Activated gamma-delta T cell treated with Interleukin-2 at 50 U/mL for 16 hours (primary cell): ENCODE measurements around the gene IL11RA.

ENCODE experiments used
- DNase-seq: peaks from one replicate; pipeline ENCODE4 v3.0.0-alpha.2; 2020

Gene IL11RA

GRCh38 chr9:34651876-34652601 lies at the start of gene IL11RA:
TSS of gene IL11RA (plus strand) at chr9:34652185. CDS start at chr9:34655218, 3,033 bp downstream.
- no peak for DNase-seq

GRCh38 chr9:34603610-34604231 lies 48.3 kb upstream of the IL11RA start:
- DNase-seq = peak; percentile 79

GRCh38 chr9:34606190-34606589 lies 45.8 kb upstream of the IL11RA start:
- DNase-seq = no peak

GRCh38 chr9:34606905-34607304 lies 45.1 kb upstream of the IL11RA start:
- DNase-seq = no peak

GRCh38 chr9:34607331-34607730 lies 44.7 kb upstream of the IL11RA start:
- no peak for DNase-seq

GRCh38 chr9:34610434-34611206 lies 41.4 kb upstream of the IL11RA start:
- no peak for DNase-seq

- no peak for DNase-seq
Observed at GRCh38 chr9:34611251-34611810, 40.7 kb upstream of the IL11RA start.

- DNase-seq = peak; percentile 81
Observed at GRCh38 chr9:34611811-34612787, 39.9 kb upstream of the IL11RA start, which contains the start of gene RPP25L. TSS of gene RPP25L (minus strand) at chr9:34612097. CDS start at chr9:34611296, 801 bp downstream.

GRCh38 chr9:34612788-34613390 lies 39.1 kb upstream of the IL11RA start:
- peak; percentile 72 for DNase-seq

- DNase-seq = no peak
Observed at GRCh38 chr9:34615132-34615531, 36.9 kb upstream of the IL11RA start.

GRCh38 chr9:34620061-34620994 lies 31.7 kb upstream of the IL11RA start, which contains the start of gene DCTN3:
TSS of gene DCTN3 (minus strand) at chr9:34620495. CDS start at chr9:34620464, 31 bp downstream.
- peak; percentile 89 for DNase-seq

- no peak for DNase-seq
Observed at GRCh38 chr9:34623374-34624235, 28.4 kb upstream of the IL11RA start.

- DNase-seq = no peak
Observed at GRCh38 chr9:34624475-34625185, 27.4 kb upstream of the IL11RA start.

GRCh38 chr9:34625186-34625486 lies 26.8 kb upstream of the IL11RA start:
- no peak for DNase-seq

- DNase-seq = no peak
Observed at GRCh38 chr9:34627716-34628655, 24.0 kb upstream of the IL11RA start.

- peak; percentile 17 for DNase-seq
Observed at GRCh38 chr9:34628656-34629490, 23.1 kb upstream of the IL11RA start, which contains the start of gene ARID3C. TSS of gene ARID3C (minus strand) at chr9:34629066. CDS start at chr9:34628014, 1,052 bp downstream.

GRCh38 chr9:34629491-34629808 lies 22.5 kb upstream of the IL11RA start:
- no peak for DNase-seq
